HFFc6 (cell line): ENCODE data around the gene OPTC. TPM values are rescaled to one million over a fixed set of nuclear protein-coding genes. Genes with fewer than 3 reads are reported as not detected.
"Not testable (repeated sequence)": the region's sequence is repeated elsewhere in the genome, so short reads cannot be mapped to it uniquely, and the experiment has no call there.

Experiments
- DNase-seq: peaks from one replicate; pipeline ENCODE4 v3.0.0-alpha.2; 2018
- H3K27ac Mint-ChIP-seq: 2 replicates; pipeline ENCODE4 v1.8.0; 2020; ENCODE audit warnings: mild to moderate bottlenecking, mixed read lengths
- H3K27me3 Mint-ChIP-seq: 2 replicates; pipeline ENCODE4 v1.8.0; 2021; ENCODE audit warnings: mild to moderate bottlenecking, moderate library complexity, mixed read lengths; ENCODE audit not compliant: insufficient read depth
- H3K36me3 Mint-ChIP-seq: 2 replicates; pipeline ENCODE4 v1.8.0; 2021; ENCODE audit warnings: low read depth, mixed read lengths
- H3K4me1 Mint-ChIP-seq: 2 replicates; pipeline ENCODE4 v1.8.0; 2020; ENCODE audit warnings: low read depth, mixed read lengths
- H3K4me3 Mint-ChIP-seq: 2 replicates; pipeline ENCODE4 v1.8.0; 2020; ENCODE audit warnings: mild to moderate bottlenecking, moderate library complexity, mixed read lengths
- H3K9me3 Mint-ChIP-seq: 2 replicates; pipeline ENCODE4 v1.8.0; 2020; ENCODE audit warnings: mild to moderate bottlenecking, mixed read lengths
- CTCF ChIP-seq: fragments of 200-600 bp; sonication (generic); IDR thresholded peaks from 2 replicates; pipeline ENCODE4 v1.5.0; 2021; ENCODE audit warnings: antibody characterized with exemption, mild to moderate bottlenecking
- total RNA-seq, 6 experiments: library from RNA; stranded (reverse); fragmentation: NEBNext Ultra II Directional; extraction: Animal tissue kit (Norgen Biotek cat#: 25700); gene quantifications; 2 replicates in 1 of 6; 3 replicates in 5 of 6; pipeline ENCODE4 v1.2.3, GENCODE V29; 2021

OPTC gene
- total RNA-seq, 6 experiments from 2014 or later, result not detected

- Mint-ChIP-seq H3K4me1 (peaks cover 68% of the 10 kb centered on the region), H3K4me3 (peak overlapping the region; percentile 83)
Observed at GRCh38 chr1:203512848-203513584, 19.1 kb downstream of the OPTC start.

DNA sequence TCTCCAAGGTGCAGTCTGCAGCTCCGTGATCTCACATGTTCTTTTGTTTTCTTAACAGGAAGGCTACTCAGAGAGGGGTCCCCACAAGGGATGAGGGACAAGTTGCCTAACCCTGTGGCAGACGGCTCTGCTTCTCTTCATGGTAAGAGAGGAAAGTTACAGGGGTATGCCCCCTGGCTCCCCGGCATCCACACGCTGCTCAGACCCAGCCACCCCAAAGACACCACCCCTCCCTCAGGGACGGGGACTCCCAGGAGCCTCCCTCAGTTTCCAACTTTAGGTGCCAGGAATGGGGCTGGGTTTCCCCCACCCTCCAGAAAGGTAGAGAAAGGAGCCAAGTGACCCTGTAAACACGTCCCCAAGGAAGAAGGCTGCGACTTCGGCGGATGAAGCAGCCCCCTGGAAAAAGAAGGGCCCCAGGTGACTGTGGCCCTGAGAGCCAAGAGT is 19.7 kb downstream of the OPTC start:
- peaks cover 63% of the 10 kb centered on the region for H3K4me1 Mint-ChIP-seq
- H3K36me3 Mint-ChIP-seq, result peaks cover 4% of the 10 kb centered on the region; the same call in 1 of the 2 replicates
- H3K27me3 Mint-ChIP-seq, result peaks cover 1% of the 10 kb centered on the region
- TF ChIP-seq CTCF, result no peak
- H3K4me3 Mint-ChIP-seq, result peak overlapping the region; percentile 83
- peak overlapping the region; percentile 100 for H3K27ac Mint-ChIP-seq
- no peaks in the 10 kb centered on the region for H3K9me3 Mint-ChIP-seq
- no peak for DNase-seq

More at GRCh38 chr1:203512848-203513584, 19.1 kb downstream of the OPTC start:
- peak; percentile 97 for DNase-seq
- Mint-ChIP-seq H3K27ac (peak overlapping the region; percentile 100), H3K36me3 (peaks cover 4% of the 10 kb centered on the region; the same call in 1 of the 2 replicates), H3K27me3 (peaks cover 1% of the 10 kb centered on the region), H3K9me3 (no peaks in the 10 kb centered on the region)
- TF ChIP-seq CTCF, result no peak

DNA sequence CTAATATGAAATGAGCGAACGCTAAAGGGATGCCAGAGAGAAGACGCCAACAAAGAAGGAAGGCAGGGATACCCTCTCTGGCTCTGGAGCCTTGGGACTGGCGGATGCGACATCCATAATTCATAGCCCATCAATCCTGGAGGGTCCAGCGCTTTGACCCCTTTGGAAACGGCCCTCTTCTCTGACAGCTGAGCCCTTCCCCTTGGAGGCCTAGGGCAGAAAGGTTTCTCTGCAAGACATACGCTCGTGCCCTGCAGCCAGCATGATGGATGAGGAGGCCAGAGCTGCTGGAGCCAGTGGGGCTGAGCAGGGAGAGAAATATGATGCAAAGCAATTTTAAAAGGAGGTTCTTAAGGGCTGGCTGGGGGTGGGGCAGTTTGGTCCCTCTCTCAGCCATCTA is 22.2 kb downstream of the OPTC start:
- Mint-ChIP-seq H3K36me3 (peaks cover 4% of the 10 kb centered on the region; the same call in 1 of the 2 replicates), H3K4me1 (peaks cover 78% of the 10 kb centered on the region), H3K4me3 (no peak overlapping the region), H3K27me3 (peaks cover 1% of the 10 kb centered on the region), H3K27ac (no peak overlapping the region; the same call in 1 of the 2 replicates), H3K9me3 (no peaks in the 10 kb centered on the region)
- DNase-seq, result no peak
- no peak for TF ChIP-seq CTCF

GRCh38 chr1:203516906-203517305 is 23.0 kb downstream of the OPTC start:
- H3K27me3 Mint-ChIP-seq, result peaks cover 1% of the 10 kb centered on the region
- H3K9me3 Mint-ChIP-seq, result no peaks in the 10 kb centered on the region
- peaks cover 77% of the 10 kb centered on the region for H3K4me1 Mint-ChIP-seq
- peaks cover 4% of the 10 kb centered on the region; the same call in 1 of the 2 replicates for H3K36me3 Mint-ChIP-seq
- no peak overlapping the region for H3K4me3 Mint-ChIP-seq
- no peak for DNase-seq
- no peak overlapping the region for H3K27ac Mint-ChIP-seq
- no peak for TF ChIP-seq CTCF

DNA sequence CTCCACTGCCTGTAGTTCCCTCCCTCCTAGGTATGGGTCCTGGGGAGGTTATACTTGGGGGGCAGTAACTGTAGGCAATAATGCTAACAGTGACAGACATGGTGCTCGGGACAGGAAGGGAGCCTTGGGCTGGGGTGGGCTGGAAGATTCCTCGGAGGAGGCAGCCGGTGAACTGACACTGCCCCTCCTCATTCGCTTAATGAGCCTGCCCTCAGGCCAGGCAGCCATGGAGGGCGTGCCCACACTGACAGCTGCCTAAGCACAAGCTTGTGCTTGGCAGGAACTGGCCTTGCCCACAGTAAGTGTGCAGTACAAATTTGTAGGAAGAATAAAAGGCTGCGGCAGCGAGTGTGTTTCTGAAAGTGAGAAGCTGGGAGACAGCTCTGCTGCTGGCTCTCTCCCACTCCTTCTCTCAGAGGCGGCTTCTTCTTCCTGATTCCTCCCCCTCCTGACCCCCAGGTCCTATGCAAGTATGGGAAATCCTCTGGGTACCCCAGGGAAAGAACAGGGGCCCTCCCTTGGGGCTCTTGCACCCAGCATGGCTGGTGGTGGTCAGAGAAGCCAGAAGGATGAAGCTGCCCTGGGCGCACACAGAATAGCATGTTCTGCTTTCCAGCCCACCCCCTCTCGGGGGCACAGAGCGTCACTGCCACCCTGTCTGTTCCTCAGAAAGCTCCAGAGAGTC is 23.6 kb downstream of the OPTC start:
- Mint-ChIP-seq H3K27ac (no peak overlapping the region), H3K36me3 (peaks cover 4% of the 10 kb centered on the region; the same call in 1 of the 2 replicates), H3K9me3 (no peaks in the 10 kb centered on the region), H3K4me3 (no peak overlapping the region), H3K4me1 (peaks cover 70% of the 10 kb centered on the region), H3K27me3 (peaks cover 1% of the 10 kb centered on the region)
- TF ChIP-seq CTCF, result no peak
- no peak for DNase-seq

DNA sequence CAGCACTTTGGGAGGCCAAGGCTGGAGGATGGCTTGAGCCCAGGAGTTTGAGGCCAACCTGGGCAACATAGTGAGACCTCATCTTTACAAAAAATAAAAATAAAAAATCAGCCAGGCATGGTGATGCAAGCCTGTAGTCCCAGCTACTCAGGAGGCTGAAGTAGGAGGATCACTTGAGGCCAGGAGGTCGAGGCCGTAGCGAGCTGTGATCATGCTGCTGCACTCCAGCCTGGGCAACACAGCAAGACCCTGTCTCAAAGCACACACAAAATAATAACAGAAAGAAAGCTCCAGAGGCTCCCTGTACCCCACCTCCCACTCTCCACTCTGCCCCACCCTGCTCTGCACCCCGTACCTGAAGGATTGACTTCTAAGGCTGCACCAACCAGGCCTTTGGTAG is 24.2 kb downstream of the OPTC start:
- not testable (repeated sequence) for H3K27me3 Mint-ChIP-seq, H3K27ac Mint-ChIP-seq, H3K9me3 Mint-ChIP-seq, H3K4me3 Mint-ChIP-seq, H3K36me3 Mint-ChIP-seq, DNase-seq
- peaks cover 65% of the 10 kb centered on the region for H3K4me1 Mint-ChIP-seq
